PC-3 (cell line): Measurements from ENCODE around the gene ZNF746. TPM values are rescaled to one million over a fixed set of nuclear protein-coding genes. Genes with fewer than 3 reads are reported as not detected.

Experiments
- ATAC-seq: fragments of 200-7000 bp; cut with Tn5 transposase; 2 replicates; pipeline ENCODE4 v1.9.1; 2020; ENCODE audit warnings: mild to moderate bottlenecking, moderate library complexity
- BruUV-seq: library from RNA; stranded (reverse); fragments of 400-500 nt; replicated peaks from 2 replicates; lab custom pipeline; 2021; lab: Mats Ljungman, UMichigan
- CTCF ChIA-PET: fragments of 300-600 bp; sonication (Branson Sonifier 250); formaldehyde crosslinking; loops from one replicate; lab custom pipeline; 2022; ENCODE audit warnings: antibody characterized with exemption; lab: Charles Lee
- POLR2A ChIA-PET: fragments of 300-600 bp; sonication (Branson Sonifier 250); formaldehyde crosslinking; loops from one replicate; lab custom pipeline; 2022; ENCODE audit warnings: antibody characterized with exemption; ENCODE audit not compliant: unreplicated experiment; lab: Charles Lee
- DNase-seq: peaks from one replicate; pipeline ENCODE4 v3.0.0-alpha.2; 2015
- H2AFZ ChIP-seq: fragments of 300-600 bp; sonication (generic); 2 replicates; pipeline ENCODE4 v1.6.0; 2016; ENCODE audit warnings: antibody characterized with exemption, low read length
- H3F3A ChIP-seq: fragments of 300-600 bp; sonication (generic); one replicate; pipeline ENCODE4 v1.6.0; 2017; ENCODE audit warnings: antibody characterized with exemption, low read length, control low read depth, mild to moderate bottlenecking; ENCODE audit not compliant: unreplicated experiment
- H3K27ac ChIP-seq: fragments of 300-600 bp; sonication (generic); 2 replicates; pipeline ENCODE4 v1.5.1; 2016; ENCODE audit warnings: mild to moderate bottlenecking, low read length
- H3K27me3 ChIP-seq: fragments of 300-600 bp; sonication (generic); 2 replicates; pipeline ENCODE4 v1.6.1; 2016; ENCODE audit warnings: low read length, mixed read lengths
- H3K36me3 ChIP-seq: fragments of 300-600 bp; sonication (generic); 2 replicates; pipeline ENCODE4 v1.6.1; 2016; ENCODE audit warnings: low read depth, mixed run types, low read length, mixed read lengths
- H3K4me1 ChIP-seq: fragments of 300-600 bp; sonication (generic); 2 replicates; pipeline ENCODE4 v1.5.1; 2016; ENCODE audit warnings: low read length; ENCODE audit not compliant: insufficient read depth
- H3K4me2 ChIP-seq: fragments of 300-600 bp; sonication (generic); 2 replicates; pipeline ENCODE4 v1.6.0; 2016; ENCODE audit warnings: low read length
- H3K4me3 ChIP-seq: fragments of 300-600 bp; sonication (generic); 2 replicates; pipeline ENCODE4 v1.5.1; 2016; ENCODE audit warnings: mild to moderate bottlenecking, low read length, mixed read lengths
- H3K79me2 ChIP-seq: fragments of 300-600 bp; sonication (generic); 2 replicates; pipeline ENCODE4 v1.6.1; 2017; ENCODE audit warnings: low read length, mixed read lengths
- H3K9ac ChIP-seq: fragments of 300-600 bp; sonication (generic); 2 replicates; pipeline ENCODE4 v1.6.0; 2016; ENCODE audit warnings: mild to moderate bottlenecking, low read length
- H3K9me2 ChIP-seq: fragments of 300-600 bp; sonication (generic); replicated peaks from 2 replicates; pipeline ENCODE4 v1.6.1; 2016; ENCODE audit warnings: mixed run types, low read length, mixed read lengths
- H3K9me3 ChIP-seq: fragments of 300-600 bp; sonication (generic); 2 replicates; pipeline ENCODE4 v1.6.1; 2016; ENCODE audit warnings: low read length, mixed read lengths
- H4K20me1 ChIP-seq: fragments of 300-600 bp; sonication (generic); 2 replicates; pipeline ENCODE4 v1.6.1; 2016; ENCODE audit warnings: low read length, mixed read lengths
- CTCF ChIP-seq: fragments of 300-600 bp; sonication (generic); conservative IDR thresholded peaks from 2 replicates; pipeline ENCODE4 v1.5.1; 2017; ENCODE audit warnings: antibody characterized with exemption, low read depth, mild to moderate bottlenecking, low read length
- EZH2 ChIP-seq: fragments of 300-600 bp; sonication (generic); IDR thresholded peaks from one replicate; pipeline ENCODE4 v1.6.1; 2017; ENCODE audit warnings: antibody characterized with exemption, mild to moderate bottlenecking, low read length; ENCODE audit not compliant: unreplicated experiment
- EZH2phosphoT487 ChIP-seq: fragments of 300-600 bp; sonication (generic); IDR thresholded peaks from 2 replicates; pipeline ENCODE4 v1.6.1; 2018; ENCODE audit warnings: mild to moderate bottlenecking, antibody characterized with exemption, low read length, borderline replicate concordance
- intact Hi-C: fragments of 100-400 bp; cut with micrococcal nuclease; formaldehyde crosslinking; loops from 2 replicates; pipeline ENCODE4 v1.9.0; 2023
- total RNA-seq: library from RNA; depleted of rRNA; stranded (reverse); fragments of >200 nt; gene quantifications from 2 replicates; pipeline ENCODE4 v1.2.3, GENCODE V29; 2014

Gene ZNF746
- total RNA-seq, 1 experiment from 2014 or later = 19.6 TPM

- no peaks in the 10 kb centered on the region for H3K9me2 ChIP-seq
- H3K36me3 ChIP-seq = peaks cover 22% of the 10 kb centered on the region
- H3K27ac ChIP-seq = no peak overlapping the region
- H2AFZ ChIP-seq = no peak overlapping the region
- peaks cover 11% of the 10 kb centered on the region for H3K4me1 ChIP-seq
- no peak overlapping the region for H3K4me2 ChIP-seq
- no peak for ATAC-seq
- CTCF ChIA-PET = no interaction called here
- no peaks in the 10 kb centered on the region for H3F3A ChIP-seq
- POLR2A ChIA-PET = no interaction called here
- H3K9ac ChIP-seq = no peak overlapping the region
- peaks cover 11% of the 10 kb centered on the region; the same call in 1 of the 2 replicates for H4K20me1 ChIP-seq
- H3K79me2 ChIP-seq = peaks cover 24% of the 10 kb centered on the region
- no peaks in the 10 kb centered on the region for H3K9me3 ChIP-seq
- no peak overlapping the region for H3K4me3 ChIP-seq
- no peaks in the 10 kb centered on the region for H3K27me3 ChIP-seq
- TF ChIP-seq EZH2phosphoT487 (no peak), CTCF (no peak), EZH2 (no peak)
- intact Hi-C loops = loop anchor here (10.0 kb wide), 1 partner anchor 209 kb away; no protein-coding TSS in a partner anchor
- BruUV-seq = no TSS peak
- DNase-seq = no peak
These were observed 4.2 kb downstream of the ZNF746 start for GRCh38 chr7:149493366-149493765.

- Histone ChIP-seq H3K4me1 (peaks cover under 1% of the 10 kb centered on the region; the same call in 1 of the 2 replicates), H3F3A (no peaks in the 10 kb centered on the region), H3K9ac (no peak overlapping the region), H3K79me2 (peaks cover 5% of the 10 kb centered on the region), H3K9me3 (no peaks in the 10 kb centered on the region), H3K27ac (no peak overlapping the region), H4K20me1 (peaks cover 1% of the 10 kb centered on the region; the same call in 1 of the 2 replicates), H3K4me2 (no peak overlapping the region), H2AFZ (no peak overlapping the region), H3K9me2 (no peaks in the 10 kb centered on the region), H3K36me3 (peaks cover 44% of the 10 kb centered on the region), H3K27me3 (no peaks in the 10 kb centered on the region), H3K4me3 (no peak overlapping the region)
- intact Hi-C loops = loop anchor here (10.0 kb wide), 1 partner anchor 205 kb away; no protein-coding TSS in a partner anchor
- CTCF ChIA-PET = no interaction called here
- ATAC-seq = no peak
- TF ChIP-seq EZH2phosphoT487 = no peak
- TF ChIP-seq CTCF = no peak
- no peak for TF ChIP-seq EZH2
- POLR2A ChIA-PET = no interaction called here
- no TSS peak for BruUV-seq
- no peak for DNase-seq
These were observed 7.4 kb downstream of the ZNF746 start for GRCh38 chr7:149490083-149490760.

- Histone ChIP-seq H3K36me3 (peaks cover 44% of the 10 kb centered on the region), H4K20me1 (no peaks in the 10 kb centered on the region), H3K27me3 (no peaks in the 10 kb centered on the region), H3K27ac (no peak overlapping the region), H3K4me1 (no peaks in the 10 kb centered on the region), H3K79me2 (no peaks in the 10 kb centered on the region), H3K4me2 (no peak overlapping the region), H3K9ac (no peak overlapping the region), H3F3A (no peaks in the 10 kb centered on the region), H3K4me3 (no peak overlapping the region), H3K9me2 (no peaks in the 10 kb centered on the region), H2AFZ (no peak overlapping the region), H3K9me3 (no peaks in the 10 kb centered on the region)
- TF ChIP-seq EZH2phosphoT487 (no peak), EZH2 (no peak), CTCF (peak; percentile 59)
- DNase-seq (peak; percentile 31), ATAC-seq (peak; percentile 96)
- ChIA-PET CTCF (no interaction called here), POLR2A (no interaction called here)
- intact Hi-C loops = loop anchor here (10.0 kb wide), 1 partner anchor 205 kb away; no protein-coding TSS in a partner anchor
- no TSS peak for BruUV-seq
These were observed 8.1 kb downstream of the ZNF746 start for GRCh38 chr7:149489391-149490024.
